Hindlimb muscle (tissue), 1 donor: ENCODE data around the gene DAG1. TPM values are rescaled to one million over a fixed set of nuclear protein-coding genes. Genes with fewer than 3 reads are reported as not detected.

Source experiments
- DNase-seq: peaks from one replicate; pipeline ENCODE4 v3.0.0-alpha.2; 2013
- polyA plus RNA-seq: library from polyadenylated mRNA; unstranded; fragments of 120-200 nt; gene quantifications from one replicate; pipeline ENCODE4 v1.2.1, GENCODE V29; 2013; ENCODE audit not compliant: insufficient read length

The DAG1 gene
- polyA plus RNA-seq, 1 donor = 266 TPM

- no peak for DNase-seq
Observed at GRCh38 chr3:49518441-49518840, 48.4 kb downstream of the DAG1 start.

- DNase-seq = no peak
Observed at GRCh38 chr3:49519296-49519695, 49.2 kb downstream of the DAG1 start.

GRCh38 chr3:49519916-49520385 is 49.9 kb downstream of the DAG1 start:
- no peak for DNase-seq

GRCh38 chr3:49523756-49524747 is 54.0 kb downstream of the DAG1 start:
- no peak for DNase-seq

GRCh38 chr3:49529567-49529966 is 59.5 kb downstream of the DAG1 start:
- no peak for DNase-seq

- DNase-seq = no peak
Observed at GRCh38 chr3:49530231-49530630, 60.2 kb downstream of the DAG1 start.

- no peak for DNase-seq
Observed at GRCh38 chr3:49530701-49531100, 60.6 kb downstream of the DAG1 start.

GRCh38 chr3:49531218-49531617 is 61.2 kb downstream of the DAG1 start:
- no peak for DNase-seq

GRCh38 chr3:49531715-49532114 is 61.6 kb downstream of the DAG1 start:
- no peak for DNase-seq

- DNase-seq = no peak
Observed at GRCh38 chr3:49533031-49533430, 63.0 kb downstream of the DAG1 start.

GRCh38 chr3:49533786-49534519 is 63.9 kb downstream of the DAG1 start:
- no peak for DNase-seq

GRCh38 chr3:49534581-49535441 is 64.7 kb downstream of the DAG1 start:
- DNase-seq = no peak

- DNase-seq = no peak
Observed at GRCh38 chr3:49535971-49536874, 66.2 kb downstream of the DAG1 start.

- no peak for DNase-seq
Observed at GRCh38 chr3:49536875-49537533, 66.9 kb downstream of the DAG1 start.

GRCh38 chr3:49539659-49540560 is 69.8 kb downstream of the DAG1 start:
- DNase-seq = peak; percentile 93

- no peak for DNase-seq
Observed at GRCh38 chr3:49552087-49552486, 82.0 kb downstream of the DAG1 start.

- no peak for DNase-seq
Observed at GRCh38 chr3:49553324-49553691, 83.2 kb downstream of the DAG1 start.

- DNase-seq = peak; percentile 95
Observed at GRCh38 chr3:49553692-49554632, 83.9 kb downstream of the DAG1 start, which contains the start of gene BSN. TSS of gene BSN (plus strand) at chr3:49554477. CDS start at chr3:49554603, 126 bp downstream.
